H1 (cell line): ENCODE data around the gene RCC2. TPM values are rescaled to one million over a fixed set of nuclear protein-coding genes. Genes with fewer than 3 reads are reported as not detected.

Source experiments
- ASH2L ChIP-seq: fragments of 200-600, 300-600 bp; sonication (generic); IDR thresholded peaks from one replicate; pipeline ENCODE4 v1.7.1; 2017; ENCODE audit warnings: low read length
- CBX5 ChIP-seq: fragments of 300-800, 300-1000 bp; sonication (generic); IDR thresholded peaks from 2 replicates; pipeline ENCODE4 v1.7.1; 2016; ENCODE audit warnings: antibody characterized with exemption, low read length, low read depth
- CTBP2 ChIP-seq: IDR thresholded peaks from 2 replicates; pipeline ENCODE4 v1.7.0; 2011; ENCODE audit warnings: borderline replicate concordance, mild to moderate bottlenecking, moderate library complexity, mixed read lengths, low read length; ENCODE audit not compliant: insufficient read depth, insufficient read length
- FOSL1 ChIP-seq: IDR thresholded peaks from 2 replicates; pipeline ENCODE4 v1.6.1; 2011; ENCODE audit warnings: mild to moderate bottlenecking, low read depth, low read length, moderate library complexity; ENCODE audit not compliant: insufficient read depth
- GABPA ChIP-seq: IDR thresholded peaks from 2 replicates; pipeline ENCODE4 v1.6.1; 2011; ENCODE audit warnings: mild to moderate bottlenecking, low read length, moderate library complexity, borderline replicate concordance; ENCODE audit not compliant: insufficient read depth
- GTF2F1 ChIP-seq: IDR thresholded peaks from 2 replicates; pipeline ENCODE4 v1.6.1; 2012; ENCODE audit warnings: low read depth, low read length, improper control_type of control experiment, borderline replicate concordance
- JUN ChIP-seq: IDR thresholded peaks from 2 replicates; pipeline ENCODE4 v1.6.1; 2011; ENCODE audit warnings: low read depth, mild to moderate bottlenecking, improper control_type of control experiment, low read length
- KDM1A ChIP-seq: fragments of 200-600, 300-600 bp; sonication (generic); IDR thresholded peaks from 2 replicates; pipeline ENCODE4 v1.7.1; 2016; ENCODE audit warnings: mild to moderate bottlenecking, low read length, borderline replicate concordance
- PHF8 ChIP-seq: fragments of 200-600 bp; sonication (generic); conservative IDR thresholded peaks from 2 replicates; pipeline ENCODE4 v1.7.1; 2012; ENCODE audit warnings: low read depth, mild to moderate bottlenecking, inconsistent platforms, low read length, moderate library complexity
- RAD21 ChIP-seq, 2 experiments: IDR thresholded peaks in 1 of 2; conservative IDR thresholded peaks in 1 of 2; 2 replicates each; pipeline ENCODE4 v1.6.1; 2011; ENCODE audit warnings: low read depth in 2 of 2, low read length in 2 of 2, improper control_type of control experiment in 1 of 2, inconsistent platforms in 1 of 2, mild to moderate bottlenecking in 1 of 2, moderate library complexity in 1 of 2
- RBBP5 ChIP-seq: IDR thresholded peaks from 2 replicates; pipeline ENCODE4 v1.7.1; 2012; ENCODE audit warnings: low read depth, mild to moderate bottlenecking, inconsistent platforms, low read length, moderate library complexity, borderline replicate concordance
- RNF2 ChIP-seq: fragments of 200-900, 300-1000 bp; sonication (generic); IDR thresholded peaks from 2 replicates; pipeline ENCODE4 v1.7.1; 2016; ENCODE audit warnings: borderline replicate concordance, low read depth, mild to moderate bottlenecking, antibody characterized with exemption, low read length; ENCODE audit not compliant: poor library complexity, severe bottlenecking; ENCODE audit errors: missing control alignments
- SAP30 ChIP-seq: fragments of 300-600 bp; sonication (generic); IDR thresholded peaks from 2 replicates; pipeline ENCODE4 v1.7.1; 2012; ENCODE audit warnings: low read length, moderate library complexity, mild to moderate bottlenecking, inconsistent platforms; ENCODE audit not compliant: insufficient read depth, insufficient replicate concordance
- SIX5 ChIP-seq: IDR thresholded peaks from 2 replicates; pipeline ENCODE4 v1.6.1; 2011; ENCODE audit warnings: mild to moderate bottlenecking, low read depth, low read length
- SP2 ChIP-seq: IDR thresholded peaks from 2 replicates; pipeline ENCODE4 v1.6.1; 2012; ENCODE audit warnings: mild to moderate bottlenecking, low read length, inconsistent platforms
- SP4 ChIP-seq: IDR thresholded peaks from 2 replicates; pipeline ENCODE4 v1.6.1; 2012; ENCODE audit warnings: low read length, inconsistent platforms
- TAF1 ChIP-seq: IDR thresholded peaks from 2 replicates; pipeline ENCODE4 v1.6.1; 2011; ENCODE audit warnings: mild to moderate bottlenecking, low read depth, low read length
- TAF7 ChIP-seq: optimal IDR thresholded peaks from 2 replicates; pipeline ENCODE3; 2011; ENCODE audit warnings: low read depth, mild to moderate bottlenecking, inconsistent platforms, low read length, moderate library complexity, borderline replicate concordance
- polyA plus RNA-seq, 7 experiments: library from polyadenylated mRNA; depleted of rRNA in 3 of 7; stranded (reverse) in 5 of 7; unstranded in 2 of 7; fragments of >200 nt in 5 of 7; fragments of 200-250 nt in 2 of 7; gene quantifications; 1 replicate in 5 of 7; 2 replicates in 1 of 7; 4 replicates in 1 of 7; pipeline versions ENCODE4 v1.2.1 to v1.2.3, GENCODE V29; 2011 to 2013; ENCODE audit warnings: missing spikeins in 2 of 7, mixed read lengths in 2 of 7
- total RNA-seq: library from RNA; stranded (reverse); fragmentation: NEBNext Ultra II Directional; extraction: Animal tissue kit (Norgen Biotek cat#: 25700); gene quantifications from 2 replicates; pipeline ENCODE4 v1.2.1, GENCODE V29; 2021
- TF ChIP-seq, protein P1 (sequence below), 3 experiments: IDR thresholded peaks; 1 replicate in 2 of 3; 2 replicates in 1 of 3; pipeline versions ENCODE4 v1.5.1 to v1.6.1; 2011; ENCODE audit warnings: low read length in 3 of 3, mild to moderate bottlenecking in 3 of 3, inconsistent platforms in 2 of 3, low read depth in 1 of 3, moderate library complexity in 1 of 3; ENCODE audit not compliant: insufficient read depth in 1 of 3; ENCODE audit errors: control extremely low read depth in 1 of 3

Gene RCC2
- total and polyA plus RNA-seq, 2 of the 8 experiments (the other 6 are each of a cell fraction or from before 2014, with no cell fraction given) = 229 to 455 TPM

GRCh38 chr1:17470021-17470799 is 30.7 kb upstream of the RCC2 start (continued):
- TF ChIP-seq, protein P1, sequence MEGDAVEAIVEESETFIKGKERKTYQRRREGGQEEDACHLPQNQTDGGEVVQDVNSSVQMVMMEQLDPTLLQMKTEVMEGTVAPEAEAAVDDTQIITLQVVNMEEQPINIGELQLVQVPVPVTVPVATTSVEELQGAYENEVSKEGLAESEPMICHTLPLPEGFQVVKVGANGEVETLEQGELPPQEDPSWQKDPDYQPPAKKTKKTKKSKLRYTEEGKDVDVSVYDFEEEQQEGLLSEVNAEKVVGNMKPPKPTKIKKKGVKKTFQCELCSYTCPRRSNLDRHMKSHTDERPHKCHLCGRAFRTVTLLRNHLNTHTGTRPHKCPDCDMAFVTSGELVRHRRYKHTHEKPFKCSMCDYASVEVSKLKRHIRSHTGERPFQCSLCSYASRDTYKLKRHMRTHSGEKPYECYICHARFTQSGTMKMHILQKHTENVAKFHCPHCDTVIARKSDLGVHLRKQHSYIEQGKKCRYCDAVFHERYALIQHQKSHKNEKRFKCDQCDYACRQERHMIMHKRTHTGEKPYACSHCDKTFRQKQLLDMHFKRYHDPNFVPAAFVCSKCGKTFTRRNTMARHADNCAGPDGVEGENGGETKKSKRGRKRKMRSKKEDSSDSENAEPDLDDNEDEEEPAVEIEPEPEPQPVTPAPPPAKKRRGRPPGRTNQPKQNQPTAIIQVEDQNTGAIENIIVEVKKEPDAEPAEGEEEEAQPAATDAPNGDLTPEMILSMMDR (IDR thresholded peaks at IDR 0.05; ENCODE audit: control extremely low read depth in 1 of 3, insufficient read depth in 1 of 3, low read depth in 1 of 3, low read length in 3 of 3) = no peak
- no peak for TF ChIP-seq SP4
- no peak for TF ChIP-seq CBX5
- TF ChIP-seq SAP30 = no peak
- TF ChIP-seq RBBP5 = no peak
- no peak for TF ChIP-seq GABPA
- no peak for TF ChIP-seq RNF2
- TF ChIP-seq TAF1 = no peak
- no peak for TF ChIP-seq CTBP2
- TF ChIP-seq SIX5 = peak; percentile 30; the same call in 1 of the 2 replicates
- TF ChIP-seq SP2 = no peak
- TF ChIP-seq TAF7 = no peak
- no peak for TF ChIP-seq GTF2F1
- TF ChIP-seq FOSL1 = no peak
- TF ChIP-seq JUN = no peak
- no peak for TF ChIP-seq KDM1A
- no peak for TF ChIP-seq RAD21 (IDR thresholded peaks at IDR 0.05 in 1 of 2, conservative IDR thresholded peaks at IDR 0.05 in 1 of 2; ENCODE audit: low read depth in 2 of 2, low read length in 2 of 2)
- no peak for TF ChIP-seq PHF8
- peak; percentile 79 for TF ChIP-seq ASH2L
